Left cardiac atrium (tissue), 4 donors: ENCODE data around the gene HES4. TPM values are rescaled to one million over a fixed set of nuclear protein-coding genes. Genes with fewer than 3 reads are reported as not detected.
"Not testable (repeated sequence)": the region's sequence is repeated elsewhere in the genome, so short reads cannot be mapped to it uniquely, and the experiment has no call there.

Experiments used
- ATAC-seq, 2 donors: fragments of 200-7000 bp; cut with Tn5 transposase; one replicate each; pipeline ENCODE4 v1.9.1; 2020; ENCODE audit warnings: mild to moderate bottlenecking in 2 of 2, moderate library complexity in 2 of 2
- DNase-seq: peaks from one replicate; pipeline ENCODE4 v3.0.0-alpha.2; 2020
- intact Hi-C, 2 donors: fragments of 100-400 bp; cut with DNase I; formaldehyde crosslinking; loops; one replicate each; pipeline versions ENCODE4 v1.14.1 to v1.15.1; 2022 to 2023
- total RNA-seq, 2 donors: library from RNA; stranded (reverse); fragmentation: NEBNext Ultra II Directional; extraction: Animal tissue kit (Norgen Biotek cat#: 25700); gene quantifications; one replicate each; pipeline ENCODE4 v1.2.1, GENCODE V29; 2021
- donor health status: DM: no; HTN: yes; CAD: no.
- donor health status: DM: no; HTN: yes; CAD: no; lungs with severe emphysema.
- donor health status: DM: yes; HTN: yes; CAD: no.
- donor health status: Dilated cardiomyopathy.

HES4 gene
- total RNA-seq, 2 donors from 2014 or later, result 42.1 to 68.3 TPM

GRCh38 chr1:983798-984475 is 16.0 kb downstream of the HES4 start:
- DNase-seq, result peak; percentile 63
- intact Hi-C loops, result loop anchor here (2.0 to 5.0 kb wide), 2 partner anchors 78 to 79 kb away; no protein-coding TSS in a partner anchor
- ATAC-seq, result peak; percentile 7 to 23

GRCh38 chr1:982765-983436 is 17.0 kb downstream of the HES4 start:
- DNase-seq, result peak; percentile 33
- ATAC-seq, result no peak
- intact Hi-C loops, result loop anchor here (2.0 to 5.0 kb wide), 2 partner anchors 79 to 80 kb away; no protein-coding TSS in a partner anchor

GRCh38 chr1:981955-982558 is 17.8 kb downstream of the HES4 start, which contains the start of gene PERM1:
Gene PERM1, minus strand, starts transcription at chr1:982093. Its CDS starts 1,064 bp downstream, at chr1:981029.
- peak; percentile 72 for DNase-seq
- peak; percentile 64 to 68 for ATAC-seq
- intact Hi-C loops, result loop anchor here (2.0 to 5.0 kb wide), 2 partner anchors 80 to 81 kb away; no protein-coding TSS in a partner anchor

GRCh38 chr1:981491-981954 is 18.4 kb downstream of the HES4 start:
- intact Hi-C loops, result loop anchor here in 1 of 2 donors (5.0 kb wide), 1 partner anchor 81 kb away; no protein-coding TSS in a partner anchor
- DNase-seq, result peak; percentile 25
- peak in 1 of 2 donors; percentile 7 for ATAC-seq

GRCh38 chr1:980602-981395 is 19.1 kb downstream of the HES4 start:
- DNase-seq (peak; percentile 66), ATAC-seq (peak; percentile 71 to 78)
- intact Hi-C loops, result loop anchor here in 1 of 2 donors (5.0 kb wide), 1 partner anchor 82 kb away; no protein-coding TSS in a partner anchor

- DNase-seq (peak; percentile 24), ATAC-seq (no peak)
- intact Hi-C loops, result loop anchor here in 1 of 2 donors (5.0 kb wide), 1 partner anchor 82 kb away; no protein-coding TSS in a partner anchor
Measured at GRCh38 chr1:980137-980571, 19.7 kb downstream of the HES4 start.

GRCh38 chr1:979744-980072 is 20.2 kb downstream of the HES4 start:
- ATAC-seq (no peak), DNase-seq (no peak)
- intact Hi-C loops, result loop anchor here in 1 of 2 donors (5.0 kb wide), 1 partner anchor 83 kb away; no protein-coding TSS in a partner anchor

- ATAC-seq (no peak), DNase-seq (no peak)
- intact Hi-C loops, result no loop called here
Measured at GRCh38 chr1:978835-979743, 20.8 kb downstream of the HES4 start.

- peak; percentile 25 for DNase-seq
- no peak for ATAC-seq
- intact Hi-C loops, result no loop called here
Measured at GRCh38 chr1:978069-978834, 21.6 kb downstream of the HES4 start.

- ATAC-seq, intact Hi-C loops: not testable (repeated sequence)
Measured at GRCh38 chr1:976791-977190, 23.1 kb downstream of the HES4 start.

GRCh38 chr1:975896-976683 is 23.8 kb downstream of the HES4 start:
- intact Hi-C loops, result no loop called here
- DNase-seq (peak; percentile 58), ATAC-seq (peak; percentile 37 to 48)

More at GRCh38 chr1:976791-977190, 23.1 kb downstream of the HES4 start:
- peak; percentile 34 for DNase-seq

- no peak for DNase-seq
- ATAC-seq, result no peak
- intact Hi-C loops, result no loop called here
Measured at GRCh38 chr1:975365-975764, 24.5 kb downstream of the HES4 start.

GRCh38 chr1:974687-975328 is 25.1 kb downstream of the HES4 start:
- intact Hi-C loops, result no loop called here
- DNase-seq (no peak), ATAC-seq (no peak)

- no peak for ATAC-seq
- intact Hi-C loops, result no loop called here
- no peak for DNase-seq
Measured at GRCh38 chr1:974293-974640, 25.6 kb downstream of the HES4 start.

GRCh38 chr1:973459-974292 is 26.2 kb downstream of the HES4 start:
- intact Hi-C loops, result no loop called here
- ATAC-seq (no peak), DNase-seq (no peak)
